HG03097 (cell line): ENCODE data around the gene ENTREP3.

Experiments used
- ATAC-seq: cut with Tn5 transposase; IDR thresholded peaks from one replicate; pipeline ENCODE4 v1.9.1; 2021; ENCODE audit not compliant: unreplicated experiment, low FRiP score

The ENTREP3 gene

DNA sequence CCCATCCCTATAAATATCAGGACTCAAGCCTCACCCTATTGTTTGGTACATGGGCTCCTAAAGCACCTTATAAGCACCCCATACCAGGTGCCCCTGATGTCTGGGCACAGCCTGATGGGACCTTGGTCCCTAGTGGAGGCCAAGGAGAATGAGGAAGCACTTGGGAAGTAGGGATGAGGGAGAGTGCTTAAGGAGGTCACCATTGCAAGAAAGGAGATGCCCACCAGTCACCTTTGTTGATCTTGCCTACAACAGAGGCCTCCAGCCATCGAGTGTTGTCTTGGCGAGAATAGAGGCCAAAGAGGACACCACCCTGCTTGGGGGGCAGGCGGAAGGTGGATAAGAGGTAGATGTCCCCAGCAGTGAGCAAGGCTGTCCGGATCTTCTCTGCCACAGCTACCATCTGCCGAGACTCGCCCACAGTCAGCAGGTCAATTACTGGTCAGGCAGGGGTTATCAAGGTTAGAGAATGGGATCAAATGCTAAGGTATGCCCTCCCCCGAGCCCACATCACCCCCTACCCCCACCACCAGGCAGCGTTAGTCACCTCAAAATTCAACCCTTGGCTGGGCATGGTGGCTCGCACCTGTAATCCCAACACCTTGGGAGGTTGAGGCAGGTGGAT lies 49.2 kb downstream of the ENTREP3 start:
- no peak for ATAC-seq

- ATAC-seq: no peak
Observed at GRCh38 chr1:155205035-155205434, 50.2 kb downstream of the ENTREP3 start.

GRCh38 chr1:155202731-155203515 lies 52.4 kb downstream of the ENTREP3 start:
- no peak for ATAC-seq

- ATAC-seq: no peak
Observed at GRCh38 chr1:155202198-155202597, 53.1 kb downstream of the ENTREP3 start.

GRCh38 chr1:155200920-155201319 lies 54.4 kb downstream of the ENTREP3 start:
- ATAC-seq: no peak

DNA sequence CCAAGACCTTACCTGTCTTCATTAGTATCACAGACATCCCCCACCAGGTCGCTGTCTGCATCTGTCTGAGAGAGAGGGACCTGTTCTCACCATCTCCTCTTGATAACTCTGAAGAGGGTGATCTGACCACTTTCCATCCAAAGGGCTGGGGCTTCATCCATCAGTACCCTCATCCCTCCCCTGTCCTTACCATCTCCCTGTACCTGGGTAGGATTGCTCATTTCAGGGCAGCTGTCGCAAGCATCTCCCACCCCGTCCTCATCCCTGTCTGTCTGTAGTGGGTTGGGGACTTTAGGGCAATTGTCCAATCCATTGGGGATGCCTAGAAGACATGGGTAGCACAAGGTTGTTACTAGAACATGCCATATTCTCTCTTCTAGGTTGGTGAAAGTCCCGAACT lies 55.5 kb downstream of the ENTREP3 start:
- no peak for ATAC-seq

- ATAC-seq: no peak
Observed at GRCh38 chr1:155198547-155198906, 56.8 kb downstream of the ENTREP3 start.

- no peak for ATAC-seq
Observed at GRCh38 chr1:155197901-155198546, 57.3 kb downstream of the ENTREP3 start.
